Erythroblast (primary cell): ENCODE measurements around the gene SSBP3.

Source experiments
- GATA1 ChIP-seq: IDR thresholded peaks from 2 replicates; pipeline ENCODE4 v1.6.1; 2011; ENCODE audit warnings: low read depth, mild to moderate bottlenecking, control low read depth, low read length, moderate library complexity
- POLR2A ChIP-seq: IDR thresholded peaks from 2 replicates; pipeline ENCODE4 v1.6.1; 2011; ENCODE audit warnings: mild to moderate bottlenecking, low read length

GRCh38 chr1:54278941-54279422, 127.2 kb downstream of the SSBP3 start:
- no peak for TF ChIP-seq POLR2A
- TF ChIP-seq GATA1: no peak
